ENCODE data around the gene SYCE1L. TPM values are rescaled to one million over a fixed set of nuclear protein-coding genes. Genes with fewer than 3 reads are reported as not detected.

SYCE1L gene
- total RNA-seq, 1 experiment from 2014 or later = 6.2 TPM

Other genes with a start within 250 kb of the SYCE1L start
- gene MON1B, start 8.2 kb upstream of the SYCE1L start, total RNA-seq (2021) = 57.2 and 57.5 TPM in 2 replicates
- not detected in 2 replicates for gene ADAMTS18, start 235.6 kb downstream of the SYCE1L start, total RNA-seq (2021)

Data from PC-9 (cell line).